Activated CD8-positive, alpha-beta memory T cell treated with anti-CD3 and anti-CD28 coated beads, Interleukin-2, amount 50 U/mL, for 1 hour (primary cell): ENCODE results near the gene APBB2.
"Not testable (repeated sequence)": the region's sequence is repeated elsewhere in the genome, so short reads cannot be mapped to it uniquely, and the experiment has no call there.

ENCODE experiments used
- DNase-seq: peaks from one replicate; pipeline ENCODE4 v3.0.0-alpha.2; 2020; ENCODE audit errors: extremely low read depth

The APBB2 gene

DNA sequence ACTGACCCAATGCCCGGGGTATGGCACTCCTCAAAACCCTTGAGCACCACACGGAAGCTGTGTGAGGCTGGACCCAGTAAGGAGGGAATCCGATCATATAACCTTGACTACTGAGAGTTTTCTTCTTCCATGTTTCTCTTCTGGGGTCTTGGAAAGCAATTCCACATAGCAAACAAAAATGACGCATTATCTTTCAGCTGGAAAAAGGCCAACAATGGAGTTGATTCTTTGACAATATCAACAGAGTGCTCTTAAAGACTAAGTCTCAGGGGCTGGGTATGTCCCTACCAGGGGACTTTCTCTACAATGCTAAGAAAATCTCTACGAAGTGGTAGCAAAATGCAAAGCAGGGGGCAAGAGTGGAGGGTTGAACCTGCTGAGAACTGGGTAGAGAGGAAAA, 276.0 kb downstream of the APBB2 start:
- no peak for DNase-seq

DNA sequence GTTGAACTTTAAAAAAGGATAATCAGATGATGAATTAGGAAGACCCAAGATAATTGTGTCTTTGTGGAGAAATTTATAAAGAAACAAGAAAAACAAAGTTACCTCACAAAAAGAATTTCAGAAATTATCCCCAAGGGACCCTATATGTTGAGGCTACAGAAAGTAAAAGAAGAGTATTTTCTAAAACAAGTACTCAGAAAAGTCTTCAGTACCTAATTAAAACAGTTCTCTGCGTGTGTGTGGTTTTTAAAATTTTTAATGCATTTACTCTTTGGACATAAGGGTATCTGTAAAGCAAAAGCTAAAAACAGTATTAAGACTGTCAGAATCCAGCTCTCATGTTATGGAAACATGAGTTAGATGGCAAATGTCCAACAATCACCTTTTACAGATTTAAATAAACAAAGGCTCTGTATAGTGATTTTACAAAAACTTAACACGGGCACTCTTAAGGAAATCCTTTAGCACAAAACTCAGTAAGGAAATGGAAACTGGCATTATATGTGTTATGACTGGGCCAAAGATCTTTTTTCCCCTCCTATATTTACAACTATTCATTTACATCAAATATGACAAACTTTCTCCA, 277.1 kb downstream of the APBB2 start:
- DNase-seq = no peak

DNA sequence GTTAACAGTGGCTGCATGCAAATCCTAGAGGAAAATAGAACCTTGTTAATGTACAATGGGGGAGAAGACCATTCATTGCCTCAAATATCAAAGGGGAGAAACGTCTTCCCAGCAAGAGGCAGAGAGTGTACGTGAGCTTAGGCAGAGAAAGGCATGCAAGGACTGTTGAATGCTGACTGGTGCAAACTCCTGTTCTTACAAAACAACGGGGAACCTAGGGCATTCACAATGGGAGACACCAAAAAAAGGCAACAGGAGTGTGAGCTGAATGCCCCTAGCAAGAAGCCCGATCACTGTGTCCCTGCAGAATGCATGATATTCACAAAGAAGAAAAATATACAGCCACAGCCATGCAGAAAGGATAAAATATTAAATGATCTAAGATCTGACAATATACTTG, 279.7 kb downstream of the APBB2 start:
- DNase-seq = no peak

GRCh38 chr4:40933272-40934053, 280.9 kb downstream of the APBB2 start:
- DNase-seq = no peak

GRCh38 chr4:40931841-40932240, 282.5 kb downstream of the APBB2 start:
- no peak for DNase-seq

DNA sequence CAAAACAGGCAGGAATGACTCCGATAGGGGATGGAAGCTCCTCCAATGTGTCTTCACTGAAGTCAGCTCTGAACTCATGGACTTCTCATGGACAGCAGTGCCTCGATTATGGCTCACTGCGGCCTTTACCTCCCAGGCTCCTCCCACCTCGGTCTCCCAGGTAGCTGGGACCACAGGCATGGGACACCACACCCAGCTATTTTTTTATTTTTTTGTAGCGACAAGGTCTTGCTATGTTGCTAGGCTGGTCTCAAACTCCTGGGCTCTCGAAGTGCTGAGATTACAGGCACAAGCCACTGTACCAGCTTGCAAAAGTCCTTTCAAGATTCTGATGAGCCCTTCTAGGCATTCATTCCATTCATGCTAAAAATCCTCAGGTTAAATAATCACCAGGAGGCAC, 283.1 kb downstream of the APBB2 start:
- no peak for DNase-seq

DNA sequence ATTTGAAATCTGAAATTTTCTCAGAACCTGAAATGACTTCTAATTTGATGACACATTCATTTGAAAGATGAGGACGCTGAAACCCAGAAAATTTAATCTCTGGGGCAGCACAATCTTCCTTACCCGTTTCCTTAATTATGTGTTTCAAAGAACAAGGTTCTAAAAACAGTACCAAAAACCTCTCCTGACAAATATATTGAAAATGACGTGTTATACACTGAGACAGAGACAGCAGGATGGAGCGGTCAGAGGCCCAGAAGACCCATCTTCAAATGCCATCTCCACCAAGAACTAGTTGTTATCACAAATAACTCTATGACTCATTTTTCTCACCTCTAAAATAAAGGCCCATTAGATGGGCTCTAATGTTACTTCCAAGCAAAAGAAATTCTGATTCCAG, 287.3 kb downstream of the APBB2 start:
- no peak for DNase-seq

GRCh38 chr4:40924793-40925117, 289.6 kb downstream of the APBB2 start:
- DNase-seq = no peak

- no peak for DNase-seq
Observed at GRCh38 chr4:40924096-40924792, 290.1 kb downstream of the APBB2 start.

- DNase-seq = no peak
Observed at GRCh38 chr4:40923316-40924095, 290.8 kb downstream of the APBB2 start.

DNA sequence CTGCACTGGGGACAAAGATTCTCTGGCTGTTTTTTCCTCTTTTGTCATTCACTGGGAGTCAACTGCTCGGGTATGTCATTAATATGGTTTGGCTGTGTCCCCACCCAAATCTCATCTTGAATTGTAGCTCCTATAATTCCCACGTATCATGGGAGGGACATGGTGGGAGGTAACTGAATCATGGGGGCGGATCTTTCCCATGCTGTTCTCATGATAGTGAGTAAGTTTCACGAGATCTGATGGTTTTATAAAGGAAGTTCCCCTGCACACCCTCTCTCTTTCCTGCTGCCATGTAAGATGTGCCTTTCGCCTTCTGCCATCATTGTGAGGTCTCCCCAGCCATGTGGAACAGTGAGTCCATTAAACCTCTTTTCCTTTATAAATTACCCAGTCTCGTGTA, 294.4 kb downstream of the APBB2 start:
- DNase-seq = not testable (repeated sequence)

GRCh38 chr4:40918330-40918729, 296.0 kb downstream of the APBB2 start:
- no peak for DNase-seq

GRCh38 chr4:40916880-40917279, 297.5 kb downstream of the APBB2 start:
- DNase-seq = no peak

GRCh38 chr4:40916218-40916555, 298.2 kb downstream of the APBB2 start:
- DNase-seq = no peak

- no peak for DNase-seq
Observed at GRCh38 chr4:40915318-40916217, 298.8 kb downstream of the APBB2 start.

DNA sequence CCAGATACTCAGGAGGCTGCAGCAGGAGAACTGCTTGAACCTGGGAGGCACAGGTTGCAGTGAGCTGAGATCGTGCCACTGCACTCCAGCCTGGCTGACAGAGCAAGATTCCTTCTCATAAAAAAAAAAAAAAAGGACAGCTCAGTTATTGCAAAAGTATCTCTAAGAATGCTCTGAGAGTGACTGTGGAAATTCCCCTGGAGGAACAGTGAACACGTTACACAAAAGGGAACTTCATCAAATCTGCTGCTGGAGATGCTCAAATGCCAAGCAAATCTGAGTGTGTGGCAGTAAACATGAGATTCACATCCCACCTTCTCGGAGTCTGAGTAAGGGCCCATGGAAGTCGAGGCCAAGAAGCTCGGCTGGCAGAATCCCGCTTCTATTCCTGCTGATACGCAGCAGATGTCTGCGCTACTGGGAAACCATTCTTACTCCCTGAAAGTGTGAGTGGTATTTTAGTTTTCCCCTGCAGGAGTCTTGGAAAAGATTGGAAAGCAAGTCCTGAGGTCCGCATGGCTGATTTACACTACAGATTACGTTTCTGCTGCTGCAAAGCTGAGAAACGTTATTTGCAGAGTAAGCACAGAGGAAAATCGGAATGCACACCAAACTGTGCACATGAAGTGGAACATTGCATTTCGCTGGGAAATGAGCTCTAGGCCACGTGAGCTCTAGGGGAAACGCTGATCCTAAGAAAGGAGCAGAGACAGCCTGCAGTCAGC, 301.7 kb downstream of the APBB2 start:
- DNase-seq = no peak

DNA sequence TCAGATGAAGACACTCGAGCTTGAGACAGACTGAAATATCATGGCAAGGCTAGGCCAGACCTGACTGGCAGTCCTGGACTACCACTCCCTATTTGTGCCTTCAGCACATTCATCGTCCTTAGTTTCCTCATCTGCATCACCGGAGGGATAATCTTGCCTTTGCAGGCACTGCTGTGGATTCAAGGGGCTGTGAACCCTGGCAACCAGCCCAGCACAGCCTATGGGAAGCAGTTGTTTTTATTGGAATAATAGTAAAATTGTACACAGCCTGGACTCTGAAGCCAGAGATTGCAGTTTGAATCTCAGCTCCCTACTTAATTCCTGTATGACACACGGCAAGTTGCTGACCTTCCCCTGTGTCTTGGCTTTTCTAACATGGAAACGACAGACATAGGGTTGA, 303.6 kb downstream of the APBB2 start:
- DNase-seq = no peak

DNA sequence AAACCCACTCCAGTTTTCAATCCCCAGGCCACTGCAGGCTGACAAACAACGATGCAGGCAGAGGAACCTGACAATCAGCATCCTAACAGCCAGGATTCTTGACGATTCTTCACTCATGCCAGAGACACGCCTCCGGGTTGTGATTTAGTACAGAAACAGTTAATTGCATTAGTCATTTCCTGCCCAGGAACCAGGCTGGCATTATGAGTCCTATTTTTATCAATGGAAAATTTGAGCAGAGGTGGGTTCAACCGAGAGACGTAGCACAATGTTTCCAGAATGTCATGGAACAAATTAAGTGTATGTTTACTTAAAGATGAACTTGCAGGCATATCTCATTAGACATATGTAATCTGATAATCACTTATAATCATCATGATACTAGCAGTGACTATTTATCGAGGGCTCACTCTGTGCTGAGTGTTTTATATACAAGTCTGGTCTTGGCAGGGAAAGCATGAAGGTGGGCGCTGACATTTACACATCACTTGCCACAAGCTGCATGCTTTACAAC, 304.9 kb downstream of the APBB2 start:
- DNase-seq = no peak

GRCh38 chr4:40908702-40909362, 305.5 kb downstream of the APBB2 start:
- DNase-seq = no peak

GRCh38 chr4:40908297-40908696, 306.0 kb downstream of the APBB2 start:
- no peak for DNase-seq
